Lower leg skin (tissue), 3 donors: ENCODE results near the gene NANS.

ENCODE experiments used
- CTCF ChIP-seq, 3 donors: fragments of 450-650 bp; IDR thresholded peaks; one replicate each; pipeline ENCODE4 v1.5.1; 2016; ENCODE audit warnings: antibody characterized with exemption in 3 of 3, mild to moderate bottlenecking in 3 of 3, moderate library complexity in 2 of 3
- POLR2A ChIP-seq, 2 donors: fragments of 450-650 bp; IDR thresholded peaks; one replicate each; pipeline ENCODE4 v1.6.1; 2016 to 2017; ENCODE audit warnings: antibody characterized with exemption in 2 of 2, mild to moderate bottlenecking in 1 of 2, moderate library complexity in 1 of 2

- no peak for TF ChIP-seq CTCF (IDR thresholded peaks at IDR 0.05)
- no peak for TF ChIP-seq POLR2A (IDR thresholded peaks at IDR 0.05)
These were observed 25.4 kb upstream of the NANS start for GRCh38 chr9:98031169-98031568.
